Uterus (tissue), 2 donors: ENCODE measurements around the gene GSE1.

ENCODE experiments used
- CTCF ChIP-seq, 4 experiments: fragments of 200-600 bp in 2 of 4; fragments of 450-650 bp in 2 of 4; sonication (generic) in 2 of 4; IDR thresholded peaks; one replicate each; pipeline ENCODE4 v1.5.1; 2016 to 2019; ENCODE audit warnings: antibody characterized with exemption in 4 of 4, mild to moderate bottlenecking in 2 of 4, moderate library complexity in 1 of 4
- POLR2A ChIP-seq, 2 donors: fragments of 450-650 bp; IDR thresholded peaks; one replicate each; pipeline ENCODE4 v1.6.1; 2016; ENCODE audit warnings: antibody characterized with exemption in 2 of 2, mild to moderate bottlenecking in 1 of 2, moderate library complexity in 1 of 2

- TF ChIP-seq CTCF (IDR thresholded peaks at IDR 0.05): no peak
- no peak for TF ChIP-seq POLR2A (IDR thresholded peaks at IDR 0.05)
Observed at GRCh38 chr16:85677383-85677967, 64.4 kb downstream of the GSE1 start.
